ENCODE data around the gene BDH1. TPM values are rescaled to one million over a fixed set of nuclear protein-coding genes. Genes with fewer than 3 reads are reported as not detected.
A peak's percentile ranks its signal among the peaks of the same experiment; 100 is the strongest.
"Not testable (repeated sequence)": the region's sequence is repeated elsewhere in the genome, so short reads cannot be mapped to it uniquely, and the experiment has no call there.

Gene BDH1
- total RNA-seq: 100 to 1,000 TPM; 120 to 269 (median 163) TPM

- Histone ChIP-seq H3K4me3 (peak within 1 kb of the TSS; percentile 56 to 89 (median 82)), H3K36me3 (no peaks in the 10 kb centered on the region), H3K27ac (peak within 1 kb of the TSS; percentile 87 to 98 (median 93)), H3K4me1 (peaks cover 0 to 19% (median 0%) of the 10 kb centered on the region in 4 donors), H3K9me3 (no peaks in the 10 kb centered on the region), H3K27me3 (no peaks in the 10 kb centered on the region)
- peak; percentile 56 to 82 (median 72) for DNase-seq
- TF ChIP-seq CTCF (IDR thresholded peaks at IDR 0.05) (no peak), POLR2A (IDR thresholded peaks at IDR 0.05) (peak; percentile 53 to 57)
These were observed at the start of gene BDH1 for GRCh38 chr3:197555281-197556261. Gene BDH1 (minus strand): TSS chr3:197555968. CDS start chr3:197546443, 9,525 bp downstream.

GRCh38 chr3:197603317-197603933 is 47.7 kb upstream of the BDH1 start:
- no peak overlapping the region for H3K27ac ChIP-seq
- peaks cover 0 to 37% (median 0%) of the 10 kb centered on the region in 3 donors for H3K36me3 ChIP-seq
- TF ChIP-seq CTCF (IDR thresholded peaks at IDR 0.05): no peak
- no peak for TF ChIP-seq POLR2A (IDR thresholded peaks at IDR 0.05)
- DNase-seq: no peak
- no peaks in the 10 kb centered on the region for H3K27me3 ChIP-seq
- no peaks in the 10 kb centered on the region for H3K9me3 ChIP-seq
- peaks cover 0 to 10% (median 0%) of the 10 kb centered on the region in 4 donors for H3K4me1 ChIP-seq
- H3K4me3 ChIP-seq: no peak overlapping the region

GRCh38 chr3:197602351-197602750 is 46.6 kb upstream of the BDH1 start:
- not testable (repeated sequence) for H3K27ac ChIP-seq, DNase-seq, H3K9me3 ChIP-seq, H3K4me3 ChIP-seq, H3K27me3 ChIP-seq
- H3K4me1 ChIP-seq: peaks cover 0 to 16% (median 0%) of the 10 kb centered on the region in 4 donors
- peaks cover 0 to 26% (median 0%) of the 10 kb centered on the region in 3 donors for H3K36me3 ChIP-seq

- H3K36me3 ChIP-seq: peaks cover 0 to 18% (median 0%) of the 10 kb centered on the region in 3 donors
- not testable (repeated sequence) for H3K4me3 ChIP-seq, H3K27ac ChIP-seq, DNase-seq, H3K9me3 ChIP-seq, H3K27me3 ChIP-seq
- peaks cover 0 to 23% (median 2%) of the 10 kb centered on the region in 4 donors for H3K4me1 ChIP-seq
These were observed 45.7 kb upstream of the BDH1 start for GRCh38 chr3:197601566-197601840.

GRCh38 chr3:197600796-197601565 is 45.2 kb upstream of the BDH1 start:
- no peak for DNase-seq
- TF ChIP-seq POLR2A (IDR thresholded peaks at IDR 0.05): no peak
- H3K27me3 ChIP-seq: no peaks in the 10 kb centered on the region
- no peak overlapping the region for H3K4me3 ChIP-seq
- H3K9me3 ChIP-seq: no peaks in the 10 kb centered on the region
- H3K27ac ChIP-seq: no peak overlapping the region
- peaks cover 0 to 29% (median 3%) of the 10 kb centered on the region in 4 donors for H3K4me1 ChIP-seq
- peaks cover 0 to 12% (median 0%) of the 10 kb centered on the region in 3 donors for H3K36me3 ChIP-seq

GRCh38 chr3:197599089-197599765 is 43.5 kb upstream of the BDH1 start:
- Histone ChIP-seq H3K27me3 (no peaks in the 10 kb centered on the region), H3K36me3 (peaks cover 0 to 8% (median 0%) of the 10 kb centered on the region in 3 donors), H3K27ac (peak overlapping the region in 2 of 4 donors; percentile 84 to 86), H3K9me3 (no peaks in the 10 kb centered on the region), H3K4me3 (no peak overlapping the region), H3K4me1 (peaks cover 0 to 38% (median 5%) of the 10 kb centered on the region in 4 donors)
- TF ChIP-seq POLR2A (IDR thresholded peaks at IDR 0.05) (no peak), CTCF (IDR thresholded peaks at IDR 0.05) (peak; percentile 48 to 94 (median 82))
- DNase-seq: peak; percentile 66 to 89 (median 77)

All from Peyer's patch (tissue), 4 donors.